A549 (cell line): ENCODE data around the gene AMHR2. TPM values are rescaled to one million over a fixed set of nuclear protein-coding genes. Genes with fewer than 3 reads are reported as not detected.

Source experiments
- ATAC-seq, 2 experiments: fragments of 200-7000 bp in 1 of 2; fragments of >200 bp in 1 of 2; cut with Nextera tagmentation in 1 of 2; cut with Tn5 transposase in 1 of 2; 3 replicates each; pipeline versions ENCODE4 v1.8.0 to v1.9.1; 2018 to 2020; ENCODE audit warnings: mild to moderate bottlenecking in 1 of 2, moderate library complexity in 1 of 2
- CTCF ChIA-PET: fragments of 300-600 bp; sonication (Branson Sonifier 250); formaldehyde crosslinking; extraction: SDS; loops from one replicate; lab custom pipeline; 2021; ENCODE audit warnings: antibody characterized with exemption, inconsistent platforms; lab: Yijun Ruan, JAX
- POLR2A ChIA-PET: fragments of 350-600 bp; formaldehyde crosslinking; extraction: SDS; loops from one replicate; lab custom pipeline; 2021; ENCODE audit warnings: antibody characterized with exemption, inconsistent platforms; lab: Yijun Ruan, JAX
- DNase-seq, 2 experiments: peaks; one replicate each; pipeline versions ENCODE4 v3.0.0 to v3.0.0-alpha.2; 2011 to 2016; ENCODE audit warnings: low read depth in 1 of 2, low spot score in 1 of 2
- FAIRE-seq: peaks from 2 replicates; lab custom pipeline; 2011; peaks lifted over from hg19 to GRCh38; lab: Jason Lieb, UNC
- H3K27ac ChIP-seq, 2 experiments: fragments of >200 bp; sonication (Bioruptor Twin); formaldehyde crosslinking; 3 replicates each; pipeline ENCODE4 v1.5.1; 2016 to 2017
- H3K4me1 ChIP-seq: fragments of >200 bp; sonication (Bioruptor Twin); formaldehyde crosslinking; 3 replicates; pipeline ENCODE4 v1.6.1; 2016
- H3K4me2 ChIP-seq: fragments of >200 bp; sonication (Bioruptor Twin); formaldehyde crosslinking; 3 replicates; pipeline ENCODE4 v1.6.1; 2016
- H3K4me3 ChIP-seq: fragments of >200 bp; sonication (Bioruptor Twin); formaldehyde crosslinking; 3 replicates; pipeline ENCODE4 v1.5.1; 2016
- H3K9me3 ChIP-seq: fragments of >200 bp; sonication (Bioruptor Twin); formaldehyde crosslinking; 3 replicates; pipeline ENCODE4 v1.6.1; 2016
- BCL3 ChIP-seq: fragments of >200 bp; sonication (Bioruptor Twin); formaldehyde crosslinking; IDR thresholded peaks from 3 replicates; pipeline ENCODE4 v1.6.1; 2016
- CBX2 ChIP-seq: fragments of 200-600 bp; sonication (generic); IDR thresholded peaks from 2 replicates; pipeline ENCODE4 v1.6.1; 2016; ENCODE audit warnings: low read depth, mild to moderate bottlenecking, borderline replicate concordance
- CBX8 ChIP-seq: fragments of 200-600 bp; sonication (generic); IDR thresholded peaks from 2 replicates; pipeline ENCODE4 v1.6.1; 2016
- CEBPB ChIP-seq, 2 experiments: fragments of >200 bp in 1 of 2; sonication (Bioruptor Twin) in 1 of 2; formaldehyde crosslinking in 1 of 2; IDR thresholded peaks; 2 replicates each; pipeline ENCODE4 v1.6.1; 2012 to 2016
- CHD4 ChIP-seq: fragments of 200-600 bp; sonication (generic); IDR thresholded peaks from 2 replicates; pipeline ENCODE4 v1.6.1; 2016; ENCODE audit warnings: antibody characterized with exemption, mild to moderate bottlenecking, borderline replicate concordance
- CTCF ChIP-seq: fragments of >200 bp; sonication (Bioruptor Twin); formaldehyde crosslinking; IDR thresholded peaks from 3 replicates; pipeline ENCODE4 v1.5.1; 2016
- FOXS1 ChIP-seq: fragments of 250-450 bp; sonication (Bioruptor Pico); IDR thresholded peaks from 2 replicates; pipeline ENCODE4 v1.5.0; 2020; ENCODE audit warnings: mild to moderate bottlenecking, moderate library complexity
- HDAC2 ChIP-seq: fragments of 200-600 bp; sonication (generic); IDR thresholded peaks from 2 replicates; pipeline ENCODE4 v1.6.1; 2016
- HMGXB4 ChIP-seq: fragments of 250-450 bp; sonication (Bioruptor Pico); IDR thresholded peaks from 2 replicates; pipeline ENCODE4 v1.5.0; 2021; ENCODE audit warnings: mild to moderate bottlenecking, moderate library complexity, borderline replicate concordance
- HOXB5 ChIP-seq: fragments of 250-450 bp; sonication (Bioruptor Pico); IDR thresholded peaks from 2 replicates; pipeline ENCODE4 v1.5.0; 2020; ENCODE audit warnings: mild to moderate bottlenecking, moderate library complexity
- JUN ChIP-seq, 2 experiments: fragments of >200 bp; sonication (Bioruptor Twin); formaldehyde crosslinking; IDR thresholded peaks; 2 replicates in 1 of 2; 3 replicates in 1 of 2; pipeline ENCODE4 v1.6.1; 2016 to 2017
- JUNB ChIP-seq: fragments of >200 bp; sonication (Bioruptor Twin); formaldehyde crosslinking; IDR thresholded peaks from 2 replicates; pipeline ENCODE4 v1.6.1; 2016
- KDM5A ChIP-seq: fragments of 200-600 bp; sonication (generic); IDR thresholded peaks from 2 replicates; pipeline ENCODE4 v1.6.1; 2016; ENCODE audit warnings: antibody characterized with exemption, mild to moderate bottlenecking
- MAFK ChIP-seq: fragments of 450-650 bp; IDR thresholded peaks from 2 replicates; pipeline ENCODE4 v1.6.1; 2014; ENCODE audit not compliant: partially characterized antibody
- MYC ChIP-seq: IDR thresholded peaks from 2 replicates; pipeline ENCODE4 v1.6.1; 2012; ENCODE audit warnings: mild to moderate bottlenecking, inconsistent platforms, low read length, improper control_type of control experiment, borderline replicate concordance
- NR3C1 ChIP-seq: fragments of >200 bp; sonication (Bioruptor Twin); formaldehyde crosslinking; IDR thresholded peaks from 3 replicates; pipeline ENCODE4 v1.6.1; 2017
- POLR2AphosphoS2 ChIP-seq: conservative IDR thresholded peaks from 2 replicates; pipeline ENCODE4 v1.6.1; 2012; ENCODE audit warnings: low read length, improper control_type of control experiment, inconsistent platforms
- RAD21 ChIP-seq, 2 experiments: fragments of >200 bp in 1 of 2; sonication (Bioruptor Twin) in 1 of 2; formaldehyde crosslinking in 1 of 2; IDR thresholded peaks in 1 of 2; conservative IDR thresholded peaks in 1 of 2; 2 replicates in 1 of 2; 3 replicates in 1 of 2; pipeline ENCODE4 v1.6.1; 2012 to 2018; ENCODE audit warnings: inconsistent platforms in 1 of 2
- RARB ChIP-seq: fragments of 250-450 bp; sonication (Bioruptor Pico); IDR thresholded peaks from 2 replicates; pipeline ENCODE4 v1.8.0; 2021; ENCODE audit warnings: mild to moderate bottlenecking, moderate library complexity
- RCOR1 ChIP-seq: fragments of 150-350 bp; IDR thresholded peaks from 2 replicates; pipeline ENCODE4 v1.6.1; 2014; ENCODE audit warnings: antibody characterized with exemption, low read length, low read depth
- REST ChIP-seq: fragments of 200-600 bp; sonication (generic); IDR thresholded peaks from 2 replicates; pipeline ENCODE4 v1.6.1; 2016; ENCODE audit warnings: antibody characterized with exemption, mild to moderate bottlenecking, moderate library complexity
- RNF2 ChIP-seq: fragments of 200-600 bp; sonication (generic); IDR thresholded peaks from 2 replicates; pipeline ENCODE4 v1.6.1; 2016; ENCODE audit warnings: low read depth, mild to moderate bottlenecking, antibody characterized with exemption, moderate library complexity, borderline replicate concordance
- SREBF2 ChIP-seq: fragments of 450-650 bp; IDR thresholded peaks from 2 replicates; pipeline ENCODE4 v1.6.1; 2014; ENCODE audit warnings: mild to moderate bottlenecking, moderate library complexity
- USF2 ChIP-seq: fragments of 450-650 bp; IDR thresholded peaks from 2 replicates; pipeline ENCODE4 v1.6.1; 2014; ENCODE audit warnings: antibody characterized with exemption
- ZC3H11A ChIP-seq: fragments of 450-650 bp; IDR thresholded peaks from 2 replicates; pipeline ENCODE4 v1.6.1; 2014; ENCODE audit warnings: antibody characterized with exemption, mild to moderate bottlenecking
- WGBS: methylation state at CpG from one replicate; pipeline ENCODE4 v1.1.6; 2017; ENCODE audit errors: missing lambda C conversion rate; 5-methylcytosine and 5-hydroxymethylcytosine counted together
- polyA plus RNA-seq, 4 experiments: library from polyadenylated mRNA; depleted of rRNA in 3 of 4; stranded (reverse); fragments of >200 nt; fragmentation: RNase III in 1 of 4; extraction: RNeasy Plus Mini Kit Qiagen cat#74134 plus additional on column Dnase treatment in 1 of 4; gene quantifications; 2 replicates in 3 of 4; 3 replicates in 1 of 4; pipeline ENCODE4 v1.2.3, GENCODE V29; 2011 to 2017

AMHR2 gene
- polyA plus RNA-seq, 2 of the 4 experiments (the other 2 are of a cell fraction) = 0.12 to 0.18 TPM

- 0 out of 5 replicates have a peak, but pooled peaks of 1 of the 2 experiments have one; percentile 27 for TF ChIP-seq JUN (IDR thresholded peaks at IDR 0.05)
- 0 out of 2 replicates have a peak, but pooled peaks have one; percentile 20 for TF ChIP-seq POLR2AphosphoS2
- TF ChIP-seq REST = no peak
- FAIRE-seq (no peak), DNase-seq (no peak), ATAC-seq (no peak)
- Histone ChIP-seq H3K4me1 (peaks cover 54% of the 10 kb centered on the region; the same call in 2 of the 3 replicates), H3K27ac (no peak overlapping the region), H3K9me3 (no peaks in the 10 kb centered on the region), H3K4me2 (no peak overlapping the region), H3K4me3 (no peak overlapping the region)
- ChIA-PET POLR2A (no interaction called here), CTCF (interaction anchor here (1.0 to 2.1 kb wide), 3 partner anchors 15 to 116 kb away, joined by 3 to 7 read pairs (median 4); no protein-coding TSS in a partner anchor)
- 74% methylated on average over 3 of the region's 3 CpGs for WGBS
Observed at GRCh38 chr12:53461059-53461458, 37.4 kb downstream of the AMHR2 start.

- no peak for TF ChIP-seq ZC3H11A
- TF ChIP-seq RARB (CRISPR knock-in tag) = no peak
- TF ChIP-seq CEBPB (IDR thresholded peaks at IDR 0.05) = no peak
- no peak for TF ChIP-seq SREBF2
- no peak for TF ChIP-seq MAFK
- TF ChIP-seq HMGXB4 (CRISPR knock-in tag) = no peak
- TF ChIP-seq FOXS1 (CRISPR knock-in tag) = no peak
- DNase-seq = no peak
- ChIA-PET POLR2A (no interaction called here), CTCF (interaction anchor here (1.0 to 2.1 kb wide), 4 partner anchors 9 to 116 kb away, joined by 3 to 7 read pairs (median 6); no protein-coding TSS in a partner anchor)
- no peak overlapping the region for H3K4me2 ChIP-seq
- no peak overlapping the region for H3K27ac ChIP-seq
- 94% methylated on average over 8 of the region's 8 CpGs for WGBS
- no peak overlapping the region for H3K4me3 ChIP-seq
- no peak for ATAC-seq
- H3K9me3 ChIP-seq = no peaks in the 10 kb centered on the region
- no peak for FAIRE-seq
- peaks cover 54% of the 10 kb centered on the region; the same call in 2 of the 3 replicates for H3K4me1 ChIP-seq
Observed at GRCh38 chr12:53461591-53461990, 37.9 kb downstream of the AMHR2 start.

GRCh38 chr12:53462935-53463334 is 39.3 kb downstream of the AMHR2 start:
- no peaks in the 10 kb centered on the region for H3K9me3 ChIP-seq
- CTCF ChIA-PET = interaction anchor here (0.5 to 2.1 kb wide), 3 partner anchors 10 to 250 kb away, joined by 3 to 7 read pairs (median 7); no protein-coding TSS in a partner anchor
- no peak overlapping the region for H3K27ac ChIP-seq
- WGBS = 79% methylated on average over 3 of the region's 3 CpGs
- DNase-seq (no peak), ATAC-seq (no peak), FAIRE-seq (no peak)
- H3K4me2 ChIP-seq = no peak overlapping the region
- H3K4me1 ChIP-seq = peaks cover 54% of the 10 kb centered on the region; the same call in 2 of the 3 replicates
- H3K4me3 ChIP-seq = no peak overlapping the region
- POLR2A ChIA-PET = interaction anchor here (1.2 kb wide), 1 partner anchor 10 kb away, joined by 4 read pairs; no protein-coding TSS in a partner anchor
- TF ChIP-seq MYC = no peak
- no peak for TF ChIP-seq ZC3H11A
- TF ChIP-seq CEBPB (IDR thresholded peaks at IDR 0.05) = no peak
- TF ChIP-seq RAD21 (conservative IDR thresholded peaks at IDR 0.05 in 1 of 2, IDR thresholded peaks at IDR 0.05 in 1 of 2) = no peak
- TF ChIP-seq JUNB = no peak
- TF ChIP-seq USF2 = no peak
- no peak for TF ChIP-seq SREBF2
- TF ChIP-seq BCL3 = no peak
- no peak for TF ChIP-seq HOXB5 (CRISPR knock-in tag)
- TF ChIP-seq RNF2 = no peak
- TF ChIP-seq CBX2 = no peak
- no peak for TF ChIP-seq CBX8
- TF ChIP-seq HDAC2 = no peak
- no peak for TF ChIP-seq CHD4
- TF ChIP-seq KDM5A = no peak
- TF ChIP-seq CTCF = no peak
- no peak for TF ChIP-seq NR3C1
- no peak for TF ChIP-seq RCOR1
